GM18861 (cell line): ENCODE data around the gene VOPP1.
A peak's percentile ranks its signal among the peaks of the same experiment; 100 is the strongest.
"Not testable (repeated sequence)": the region's sequence is repeated elsewhere in the genome, so short reads cannot be mapped to it uniquely, and the experiment has no call there.

Source experiments
- ATAC-seq: cut with Tn5 transposase; IDR thresholded peaks from one replicate; pipeline ENCODE4 v1.9.1; 2021; ENCODE audit not compliant: unreplicated experiment

Gene VOPP1, protein sequence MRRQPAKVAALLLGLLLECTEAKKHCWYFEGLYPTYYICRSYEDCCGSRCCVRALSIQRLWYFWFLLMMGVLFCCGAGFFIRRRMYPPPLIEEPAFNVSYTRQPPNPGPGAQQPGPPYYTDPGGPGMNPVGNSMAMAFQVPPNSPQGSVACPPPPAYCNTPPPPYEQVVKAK

DNA sequence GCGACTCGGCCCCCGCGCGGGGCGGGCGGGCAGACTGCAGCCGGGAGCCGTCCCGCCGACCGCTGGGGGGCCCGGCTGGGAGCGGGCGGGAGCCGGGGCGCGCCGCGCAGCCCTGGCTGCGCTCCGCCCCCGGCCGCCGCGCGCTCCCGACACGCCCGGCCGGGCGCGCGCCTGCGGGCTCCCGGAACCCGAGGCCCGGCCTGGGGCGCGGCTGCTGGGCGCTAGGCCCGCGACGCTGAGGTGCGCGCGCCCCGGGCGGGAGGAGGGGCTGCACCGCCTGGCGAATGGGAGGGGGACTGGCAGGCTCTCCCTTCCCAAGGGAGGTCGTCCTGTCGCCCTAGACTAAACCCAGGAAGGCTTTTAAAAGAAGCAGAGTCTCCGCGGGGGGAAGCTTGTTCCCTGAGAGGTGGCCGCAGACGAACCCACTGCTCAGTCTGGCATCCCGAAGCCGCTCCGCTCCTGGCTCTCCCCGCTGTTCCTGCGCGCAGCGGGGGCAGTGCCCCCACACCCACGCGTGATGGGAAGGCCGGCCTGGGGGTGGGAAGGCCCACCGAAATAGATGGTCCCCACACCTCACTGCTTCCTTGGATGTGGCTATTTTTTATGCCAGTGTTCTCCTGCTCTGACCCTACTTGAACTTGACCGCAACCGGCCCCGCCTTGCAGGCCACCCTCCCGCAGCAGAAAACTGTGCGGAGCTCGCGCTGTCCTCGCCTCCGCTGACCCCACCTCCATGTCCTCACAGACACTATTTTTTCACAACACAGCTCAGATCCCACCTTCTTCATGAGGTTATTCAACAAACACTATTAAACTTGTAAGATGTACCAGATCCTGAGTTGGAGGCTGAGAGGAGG lies at the start of gene VOPP1:
Gene VOPP1, minus strand, starts transcription at position 125 of the 856 bp plus-strand sequence. CDS start 178 bp downstream, outside the sequence.
- ATAC-seq: peak; percentile 35

DNA sequence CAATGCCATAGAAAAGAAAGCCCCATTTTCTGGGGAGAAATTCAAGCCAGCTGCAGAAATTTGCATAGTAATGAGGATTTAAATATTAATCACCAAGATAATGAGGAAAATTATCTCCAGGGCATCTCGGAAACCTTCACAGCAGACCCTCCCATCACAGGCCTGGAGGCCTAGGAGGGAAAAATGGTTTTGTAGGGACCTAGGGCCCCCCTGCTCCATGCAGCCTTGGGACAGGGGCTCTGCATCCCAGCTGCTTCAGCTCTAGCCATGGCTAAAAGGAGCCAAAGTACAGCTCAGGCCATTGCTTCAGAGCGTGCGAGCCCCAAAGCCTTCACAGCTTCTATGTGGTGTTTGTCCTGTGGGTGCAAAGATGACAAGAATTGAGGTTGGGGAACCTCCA lies 46.6 kb upstream of the VOPP1 start:
- no peak for ATAC-seq

- ATAC-seq: not testable (repeated sequence)
These were observed 42.2 kb upstream of the VOPP1 start for GRCh38 chr7:55614365-55615064.

- not testable (repeated sequence) for ATAC-seq
These were observed 37.4 kb upstream of the VOPP1 start for GRCh38 chr7:55609726-55610125.

GRCh38 chr7:55605661-55606060 lies 33.4 kb upstream of the VOPP1 start:
- not testable (repeated sequence) for ATAC-seq

DNA sequence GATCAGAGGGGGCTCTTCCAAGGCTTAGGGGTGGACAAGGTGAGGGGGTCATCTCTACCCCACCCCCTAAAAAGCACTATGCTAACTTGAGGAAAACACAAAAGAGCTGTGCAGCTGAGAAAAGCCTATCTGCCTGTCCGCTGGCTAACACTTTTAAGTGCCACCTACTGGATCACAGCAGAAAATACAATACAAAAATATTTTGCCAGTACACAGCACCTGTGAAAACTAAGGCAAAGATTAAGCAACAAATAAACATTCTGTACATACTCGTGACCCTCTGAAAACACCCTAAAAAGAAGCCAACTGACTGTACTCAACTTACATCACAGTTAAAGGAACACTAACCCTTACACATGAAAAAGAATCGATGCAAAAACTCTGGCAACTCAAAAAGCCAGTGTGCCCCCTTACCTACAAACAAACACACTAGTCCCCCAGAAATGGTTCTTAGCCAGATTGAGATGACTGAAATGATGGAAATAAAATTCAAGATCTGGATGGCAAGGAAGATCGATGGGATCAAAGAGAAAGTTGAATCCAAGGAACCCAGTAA lies 25.7 kb upstream of the VOPP1 start:
- not testable (repeated sequence) for ATAC-seq

GRCh38 chr7:55597214-55597739 lies 25.0 kb upstream of the VOPP1 start:
- not testable (repeated sequence) for ATAC-seq

DNA sequence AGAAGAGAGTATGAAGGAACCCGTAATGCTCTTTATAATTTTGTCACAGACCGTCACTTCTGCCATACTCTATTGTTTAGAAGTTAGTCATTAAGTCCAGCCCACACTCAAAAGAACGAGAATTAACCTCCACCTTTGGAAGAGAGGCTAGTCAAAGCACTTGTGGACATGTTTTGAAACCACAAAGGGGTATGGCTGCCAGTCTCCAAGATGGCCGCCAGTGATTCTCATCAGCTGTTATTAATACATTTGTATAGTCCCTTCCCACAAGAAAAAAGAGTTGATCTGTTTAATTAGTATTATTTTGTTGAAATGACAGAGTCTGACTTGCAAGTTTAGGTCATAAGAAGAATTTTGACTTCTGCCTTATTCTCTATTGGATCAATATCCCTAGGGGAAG lies 23.2 kb upstream of the VOPP1 start:
- no peak for ATAC-seq

DNA sequence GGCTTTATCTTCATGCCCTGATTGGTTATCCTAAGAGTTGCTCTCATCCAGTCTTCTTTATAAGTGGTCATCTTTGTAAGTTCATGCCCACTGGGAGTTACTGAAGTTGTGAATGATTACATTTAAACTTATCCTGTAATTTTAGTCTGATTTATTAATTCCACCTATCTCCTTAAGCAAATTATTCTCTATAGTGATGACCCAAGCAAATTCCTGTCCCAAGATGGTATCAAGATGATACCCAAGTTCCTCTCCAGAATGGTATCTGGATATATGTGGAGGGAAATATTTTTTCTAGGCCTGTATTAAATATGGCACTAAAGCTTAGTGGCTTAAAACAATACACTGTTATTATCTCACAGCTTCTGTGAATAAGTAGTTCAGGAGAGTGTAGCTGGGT lies 22.6 kb upstream of the VOPP1 start:
- no peak for ATAC-seq

GRCh38 chr7:55594414-55594813 lies 22.1 kb upstream of the VOPP1 start:
- no peak for ATAC-seq

DNA sequence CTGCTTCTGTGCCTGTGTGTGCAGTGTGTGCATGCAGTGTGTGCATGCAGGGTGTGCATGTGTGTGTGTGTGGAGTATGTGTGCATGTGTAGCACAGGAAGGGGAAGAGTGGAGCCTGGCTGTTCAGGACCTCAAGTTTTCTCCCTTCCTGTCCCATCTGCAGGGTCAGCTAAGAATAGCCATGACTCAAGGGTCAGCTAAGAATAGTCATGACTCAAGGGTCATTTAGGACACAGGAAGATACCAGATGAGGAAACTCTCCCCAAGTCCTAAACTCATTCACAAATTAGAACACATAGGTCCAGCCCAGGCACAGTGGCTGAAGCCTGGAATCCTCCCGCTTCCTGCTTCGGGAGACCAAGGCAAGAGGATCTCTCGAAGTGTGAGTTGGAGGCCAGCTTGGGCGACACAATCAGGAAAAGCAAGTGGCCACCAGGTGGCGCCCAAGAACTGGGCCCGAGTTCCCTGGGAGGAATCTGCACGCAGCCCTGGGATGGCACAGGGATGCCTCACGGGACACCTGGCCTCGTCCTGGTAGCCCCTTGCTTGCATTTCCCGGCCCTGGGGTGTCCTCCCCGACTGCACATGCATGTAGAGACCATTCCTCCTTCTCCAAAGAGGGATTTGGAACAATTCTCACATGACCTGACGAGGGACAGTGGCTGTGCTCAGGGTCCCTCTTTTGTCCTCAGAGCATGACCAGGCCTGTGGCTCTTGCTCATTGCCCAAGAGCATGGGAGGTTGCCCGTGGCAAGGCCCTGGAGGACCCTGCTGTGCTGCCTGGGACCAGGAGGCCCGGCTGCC lies 21.4 kb upstream of the VOPP1 start:
- peak; percentile 43 for ATAC-seq

DNA sequence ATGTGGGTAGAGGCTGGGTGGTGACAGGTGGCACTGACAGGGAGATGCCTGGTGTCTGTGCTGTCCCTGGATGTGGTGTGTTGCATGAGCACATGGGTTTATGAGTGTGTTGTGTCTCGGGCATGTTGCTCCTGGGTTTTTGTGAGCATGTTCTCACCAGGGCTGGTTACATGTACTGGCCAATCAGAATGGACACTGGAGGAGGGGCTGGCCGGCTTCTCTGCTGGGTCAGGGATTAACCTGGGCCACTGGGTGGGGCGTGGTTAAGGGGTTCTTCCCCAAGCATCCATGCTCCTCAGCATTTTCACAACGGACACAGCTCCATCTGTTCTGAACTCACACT lies 20.8 kb upstream of the VOPP1 start:
- no peak for ATAC-seq

DNA sequence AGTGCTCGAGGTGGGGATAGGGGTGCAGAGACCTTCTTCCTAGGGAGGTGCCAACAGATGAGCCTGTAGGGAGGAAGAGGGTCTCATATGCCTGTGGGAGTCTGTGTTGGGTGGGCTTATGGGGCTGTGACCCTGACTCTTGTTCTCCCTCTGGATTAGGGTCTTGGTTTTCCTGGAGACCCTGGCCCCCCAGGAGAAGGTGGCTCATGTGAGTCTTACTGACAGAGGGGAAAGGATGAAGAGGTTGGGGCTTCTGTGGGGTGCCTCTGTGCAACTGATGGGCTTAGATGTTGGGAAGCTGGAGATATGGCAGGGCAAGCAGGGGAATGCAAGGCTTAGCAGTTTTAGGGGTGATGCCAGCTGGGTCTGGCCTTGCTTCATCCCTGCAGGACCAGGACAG lies 20.2 kb upstream of the VOPP1 start:
- ATAC-seq: no peak

GRCh38 chr7:55591282-55591931 lies 19.1 kb upstream of the VOPP1 start:
- peak; percentile 65 for ATAC-seq

GRCh38 chr7:55590517-55591281 lies 18.4 kb upstream of the VOPP1 start:
- ATAC-seq: no peak

GRCh38 chr7:55589905-55590304 lies 17.6 kb upstream of the VOPP1 start:
- ATAC-seq: no peak

GRCh38 chr7:55588976-55589604 lies 16.8 kb upstream of the VOPP1 start:
- no peak for ATAC-seq

DNA sequence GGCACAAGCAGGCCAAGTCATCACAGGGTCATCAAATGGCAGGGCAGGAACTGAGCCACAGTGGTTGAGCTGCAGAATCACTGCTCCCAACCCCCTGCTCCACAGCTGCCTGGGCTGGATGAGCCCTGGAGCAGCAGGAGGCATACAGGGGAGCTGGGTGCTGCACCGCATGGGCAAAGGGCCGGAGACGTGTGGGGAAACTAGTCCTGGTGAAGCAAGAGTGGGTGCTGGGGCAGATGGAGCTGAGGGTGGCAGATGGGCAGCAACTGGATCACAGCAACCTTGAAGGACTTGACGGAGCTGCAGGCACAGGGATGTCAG lies 16.0 kb upstream of the VOPP1 start:
- no peak for ATAC-seq
